NCI-H2107 (cell line): ENCODE results near the gene FUNDC2.

Experiments used
- DNase-seq: peaks from one replicate; lab custom pipeline; 2025; lab: John Stamatoyannopoulos, UW

Gene FUNDC2

GRCh38 chrX:155023907-155024833 lies 2.5 kb upstream of the FUNDC2 start:
- DNase-seq: no peak

DNA sequence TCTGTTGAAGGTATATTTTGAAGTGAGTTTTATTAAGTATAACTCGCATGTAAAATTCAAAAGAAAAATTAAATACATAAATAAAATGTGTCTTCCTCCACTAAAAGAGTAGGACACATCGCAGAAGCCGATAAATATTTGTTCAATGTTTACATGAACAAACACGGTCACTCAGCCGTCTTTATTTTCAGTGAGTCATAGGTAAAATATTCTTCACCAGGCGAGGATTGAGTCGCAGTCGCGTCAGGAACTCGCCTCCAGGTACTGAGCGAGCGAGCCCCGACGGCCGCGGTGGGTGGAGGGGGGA lies 271 bp upstream of the FUNDC2 start:
- no peak for DNase-seq

- no peak for DNase-seq
Measured at GRCh38 chrX:155027509-155028066, 944 bp downstream of the FUNDC2 start.

GRCh38 chrX:155028129-155028528 lies 1.5 kb downstream of the FUNDC2 start:
- no peak for DNase-seq

DNA sequence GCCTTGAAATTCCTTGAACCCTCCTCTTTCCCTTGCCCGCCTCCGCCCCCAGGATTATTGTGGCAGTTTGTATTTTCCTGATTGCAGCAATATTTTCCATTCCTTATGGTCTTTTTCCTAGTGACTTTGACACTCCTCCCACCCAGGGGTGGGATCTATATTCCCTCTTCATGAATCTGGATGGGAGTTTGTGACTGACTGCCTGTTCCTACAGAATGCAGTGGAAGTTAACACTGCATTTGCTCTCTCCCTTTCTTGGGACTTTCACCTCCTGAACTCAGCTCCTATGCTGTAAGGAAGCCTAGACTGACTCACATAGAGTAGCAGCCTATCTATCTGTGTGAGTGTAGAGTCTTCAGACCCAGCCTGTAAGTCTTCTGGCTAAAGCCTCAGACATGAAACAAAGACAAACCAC lies 2.2 kb downstream of the FUNDC2 start:
- no peak for DNase-seq

GRCh38 chrX:155031657-155032056 lies 5.0 kb downstream of the FUNDC2 start:
- no peak for DNase-seq

DNA sequence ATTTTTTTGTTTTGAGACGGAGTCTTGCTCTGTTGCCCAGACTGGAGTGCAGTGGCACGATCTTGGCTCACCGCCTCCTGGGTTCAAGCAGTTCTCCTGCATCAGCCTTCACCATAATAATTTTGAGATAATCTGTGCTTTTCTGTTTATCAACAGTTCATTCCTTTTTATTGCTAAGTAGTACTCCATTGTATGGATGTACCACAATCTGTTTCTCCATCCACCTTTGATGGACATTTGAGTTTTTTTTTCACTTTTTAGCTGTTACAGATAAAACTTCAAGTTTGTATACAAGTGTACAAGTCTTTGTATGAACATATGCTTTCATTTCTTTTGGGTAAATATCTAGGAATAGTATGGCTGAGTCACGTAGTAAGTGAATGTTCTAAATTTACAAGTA lies 9.0 kb downstream of the FUNDC2 start:
- DNase-seq: no peak

DNA sequence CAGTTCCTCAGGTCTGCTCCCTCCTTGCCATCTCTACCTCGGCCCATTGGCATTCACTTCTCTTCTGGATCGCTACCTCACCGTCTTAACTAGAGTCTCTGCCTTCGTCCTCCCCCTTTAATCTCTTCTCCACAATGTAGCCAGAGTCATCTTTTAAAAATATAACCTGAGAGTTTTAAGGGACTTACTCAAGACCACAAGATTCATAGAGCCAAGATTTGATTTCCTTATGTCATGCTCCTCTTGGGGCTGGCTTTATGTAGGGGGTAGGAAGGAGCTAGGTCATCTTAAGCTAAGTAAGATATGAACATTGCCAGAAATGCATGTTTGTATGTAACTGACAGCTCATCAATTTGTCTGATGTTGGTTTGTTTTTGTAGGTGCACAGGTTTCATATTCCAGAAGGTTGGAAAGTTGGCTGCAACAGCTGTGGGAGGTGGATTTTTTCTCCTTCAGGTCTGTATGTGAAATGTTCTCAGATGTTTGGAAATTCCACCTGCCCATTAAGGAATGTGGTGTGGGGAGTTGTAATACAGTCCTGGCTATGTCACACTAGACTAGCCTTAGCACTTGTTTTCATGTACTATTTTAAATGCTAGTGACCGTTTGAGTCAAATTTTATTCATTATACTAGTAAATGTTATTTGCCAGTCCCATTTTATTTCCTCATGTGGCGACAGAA lies 19.6 kb downstream of the FUNDC2 start:
- DNase-seq: no peak

- no peak for DNase-seq
Measured at GRCh38 chrX:155046811-155047528, 20.3 kb downstream of the FUNDC2 start.

DNA sequence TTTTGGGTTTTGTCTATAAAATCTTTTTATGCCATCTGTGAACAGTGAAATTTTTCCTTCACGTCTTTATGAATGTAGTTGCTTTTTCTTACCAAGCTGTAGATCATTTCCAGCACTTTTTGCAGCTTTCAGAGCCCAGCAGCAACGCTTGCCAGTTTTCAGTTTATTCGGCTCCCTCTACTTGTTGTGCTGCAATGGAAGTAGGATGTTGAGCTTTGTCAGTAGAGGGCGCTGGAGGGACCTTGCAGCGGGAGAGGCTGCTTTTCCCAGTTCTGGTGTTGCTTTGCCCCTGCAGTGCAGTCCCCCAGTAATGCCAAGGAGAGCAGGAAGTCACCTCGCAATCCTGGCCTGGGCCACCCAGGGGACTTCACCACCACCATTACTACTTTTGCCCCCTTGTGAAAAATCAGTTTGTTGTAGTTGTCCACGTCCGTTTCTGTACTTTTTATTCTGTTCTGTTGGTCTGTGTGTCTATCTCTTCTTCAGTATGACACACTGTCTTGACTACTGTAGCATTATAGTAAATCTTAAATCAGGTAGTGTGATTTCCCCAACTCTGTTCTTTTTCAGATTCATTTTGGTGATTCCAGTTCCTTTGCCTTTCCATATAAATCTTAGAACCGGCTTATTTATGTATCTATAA lies 22.5 kb downstream of the FUNDC2 start:
- DNase-seq: no peak

GRCh38 chrX:155052738-155053498 lies 26.3 kb downstream of the FUNDC2 start:
- DNase-seq: no peak

GRCh38 chrX:155053656-155054055 lies 27.0 kb downstream of the FUNDC2 start:
- DNase-seq: no peak

DNA sequence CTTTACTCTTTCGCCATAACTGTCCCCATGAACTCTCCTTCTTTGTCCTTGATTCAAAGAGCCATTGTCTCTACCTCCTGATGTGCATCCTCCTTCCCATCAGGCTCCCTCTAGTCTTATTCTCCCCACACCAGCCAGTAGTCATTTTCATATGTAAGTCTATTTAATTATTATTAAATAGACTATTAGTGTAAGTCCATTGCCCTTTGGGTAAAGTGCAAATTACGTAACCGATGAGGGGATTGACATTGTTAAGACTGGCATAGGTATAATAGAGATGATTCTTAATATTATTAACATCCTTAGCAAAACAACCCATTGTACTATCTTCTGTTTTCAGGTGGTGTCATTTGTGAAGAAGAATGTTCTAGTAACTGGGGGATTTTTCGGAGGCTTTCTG lies 27.6 kb downstream of the FUNDC2 start:
- no peak for DNase-seq

- no peak for DNase-seq
Measured at GRCh38 chrX:155055494-155055893, 28.9 kb downstream of the FUNDC2 start.

DNA sequence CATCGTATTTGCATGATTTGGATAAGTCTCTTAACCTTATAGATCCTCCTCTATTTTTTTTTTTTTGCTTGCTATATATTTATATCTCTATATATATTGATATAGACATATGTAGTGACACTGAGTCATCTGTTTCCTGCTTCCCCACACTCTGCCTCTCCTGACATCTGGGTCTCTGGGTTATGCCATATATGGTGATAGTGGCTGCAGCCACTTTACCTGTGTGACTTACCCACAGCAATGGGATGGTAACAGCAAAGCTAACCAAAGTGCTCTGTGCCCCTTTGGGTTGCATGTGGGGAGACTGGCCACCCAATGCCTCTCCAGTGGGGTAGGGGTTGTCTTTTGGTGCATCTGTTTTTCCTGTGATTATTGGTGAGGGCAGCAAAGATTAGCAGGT lies 29.8 kb downstream of the FUNDC2 start:
- DNase-seq: no peak

GRCh38 chrX:155056877-155057792 lies 30.5 kb downstream of the FUNDC2 start:
- peak; percentile 42 for DNase-seq

DNA sequence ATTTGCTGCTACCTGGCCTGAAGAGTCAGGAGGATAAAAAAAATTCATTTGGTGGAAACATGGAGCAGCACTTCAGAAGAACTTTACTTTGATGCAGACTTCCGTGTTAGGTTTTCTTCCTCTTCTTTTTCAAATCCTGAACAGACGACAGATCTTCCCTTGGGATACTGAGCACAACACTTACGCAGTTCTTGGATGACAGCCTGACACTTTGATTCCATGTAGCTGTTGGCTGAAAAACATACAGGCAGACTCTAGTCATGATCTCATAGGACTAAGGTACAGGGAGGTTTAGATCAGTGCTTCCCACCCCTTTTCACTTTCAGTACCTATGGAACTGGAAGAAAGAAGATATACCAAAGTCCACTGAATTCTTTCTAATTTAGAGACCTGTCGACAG lies 35.1 kb downstream of the FUNDC2 start:
- DNase-seq: no peak

GRCh38 chrX:155065035-155065734 lies 38.5 kb downstream of the FUNDC2 start:
- no peak for DNase-seq

DNA sequence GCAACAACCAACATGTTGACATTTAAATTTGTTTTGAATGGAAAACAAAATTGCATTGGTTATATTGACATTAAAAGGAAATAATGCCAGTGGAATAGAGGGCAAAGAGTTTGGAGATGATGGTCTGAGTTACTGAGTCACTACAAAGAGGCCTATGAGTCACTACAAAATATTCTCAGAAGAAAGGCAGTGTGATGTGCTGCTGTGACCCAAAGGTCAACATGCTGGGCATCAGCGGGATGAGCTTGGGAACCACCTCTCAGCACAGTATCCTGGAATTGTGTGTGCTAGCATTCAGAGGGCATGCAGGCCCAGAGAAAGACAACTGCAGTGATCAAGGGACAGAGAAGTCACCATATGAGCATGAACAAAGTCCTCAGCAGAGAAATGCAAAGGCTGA lies 41.5 kb downstream of the FUNDC2 start:
- no peak for DNase-seq

DNA sequence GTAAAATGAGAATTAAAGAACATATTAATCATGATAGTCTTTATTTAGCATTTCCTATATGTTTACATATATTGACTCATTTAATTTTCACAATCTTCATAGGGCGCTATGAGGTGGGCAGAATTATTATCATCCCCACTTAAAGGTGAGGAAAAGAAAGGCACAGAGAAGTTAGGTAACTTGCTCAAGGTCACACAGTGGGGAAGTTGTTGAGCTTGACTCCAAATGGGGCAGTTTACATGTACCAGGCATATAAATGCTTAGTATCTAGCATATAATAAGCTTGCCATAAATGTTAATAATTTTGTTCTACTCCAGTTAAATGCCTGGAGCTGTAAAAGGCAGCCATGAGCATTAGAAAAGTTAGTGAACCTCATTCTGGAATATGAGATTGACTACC lies 42.8 kb downstream of the FUNDC2 start:
- no peak for DNase-seq
